LNCaP clone FGC (cell line): Measurements from ENCODE around the gene KRT79.
"Not testable (repeated sequence)": the region's sequence is repeated elsewhere in the genome, so short reads cannot be mapped to it uniquely, and the experiment has no call there.

Source experiments
- DNase-seq: peaks from one replicate; pipeline ENCODE4 v3.0.0-alpha.2; 2011; ENCODE audit warnings: low read depth
- H3K4me3 ChIP-seq: 2 replicates; pipeline ENCODE4 v1.5.1; 2011; ENCODE audit warnings: mild to moderate bottlenecking, low read depth, low read length, control low read depth
- TF ChIP-seq, protein P1 (sequence below): IDR thresholded peaks from 2 replicates; pipeline ENCODE4 v1.5.1; 2012; ENCODE audit warnings: mild to moderate bottlenecking; ENCODE audit not compliant: control insufficient read depth, insufficient read depth; ENCODE audit errors: extremely low read depth

Gene KRT79

DNA sequence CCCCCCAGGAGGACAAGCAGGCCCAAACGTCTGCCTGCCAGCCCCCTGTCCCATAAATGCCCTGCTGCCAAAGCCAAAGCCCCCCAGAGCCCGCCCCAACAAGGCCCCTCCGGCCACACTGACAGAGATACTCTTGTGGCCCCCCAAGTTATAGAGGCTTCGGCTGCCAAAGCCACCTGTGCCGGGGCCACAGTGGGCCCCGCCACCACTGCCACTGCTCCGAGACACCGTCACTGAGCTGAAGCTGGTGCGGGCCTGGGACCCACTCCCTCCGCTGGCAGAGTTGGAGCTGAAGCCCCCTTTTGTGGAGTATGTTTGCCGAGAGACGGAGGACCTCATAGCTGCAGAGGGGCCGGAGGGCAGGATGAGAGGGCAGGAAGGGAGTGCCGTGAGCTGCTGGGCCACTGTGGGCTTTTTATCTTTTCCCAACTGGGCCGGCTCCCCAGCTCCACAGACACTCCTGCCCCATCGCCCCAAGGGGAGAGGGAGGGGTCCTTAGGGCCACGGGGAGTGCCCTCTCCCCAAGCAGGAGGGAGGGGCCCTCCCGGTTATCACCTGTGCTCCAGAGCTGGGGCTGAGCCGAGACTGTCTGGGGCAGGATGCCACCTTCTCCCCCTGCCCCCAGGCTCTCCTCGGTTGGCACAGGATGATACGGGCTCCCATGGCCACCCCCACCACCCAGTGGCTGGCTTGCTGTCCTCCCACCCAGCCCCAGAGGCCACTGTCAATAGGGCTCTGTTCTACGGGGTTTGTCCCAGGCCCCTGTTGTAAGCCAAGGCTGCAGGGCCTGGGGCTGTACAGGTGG lies at the start of gene KRT79:
Gene KRT79 (minus strand): TSS at position 390 of the 805 bp plus-strand sequence. CDS start 51 bp downstream, at position 339.
- no peak for DNase-seq
- TF ChIP-seq, protein P1, sequence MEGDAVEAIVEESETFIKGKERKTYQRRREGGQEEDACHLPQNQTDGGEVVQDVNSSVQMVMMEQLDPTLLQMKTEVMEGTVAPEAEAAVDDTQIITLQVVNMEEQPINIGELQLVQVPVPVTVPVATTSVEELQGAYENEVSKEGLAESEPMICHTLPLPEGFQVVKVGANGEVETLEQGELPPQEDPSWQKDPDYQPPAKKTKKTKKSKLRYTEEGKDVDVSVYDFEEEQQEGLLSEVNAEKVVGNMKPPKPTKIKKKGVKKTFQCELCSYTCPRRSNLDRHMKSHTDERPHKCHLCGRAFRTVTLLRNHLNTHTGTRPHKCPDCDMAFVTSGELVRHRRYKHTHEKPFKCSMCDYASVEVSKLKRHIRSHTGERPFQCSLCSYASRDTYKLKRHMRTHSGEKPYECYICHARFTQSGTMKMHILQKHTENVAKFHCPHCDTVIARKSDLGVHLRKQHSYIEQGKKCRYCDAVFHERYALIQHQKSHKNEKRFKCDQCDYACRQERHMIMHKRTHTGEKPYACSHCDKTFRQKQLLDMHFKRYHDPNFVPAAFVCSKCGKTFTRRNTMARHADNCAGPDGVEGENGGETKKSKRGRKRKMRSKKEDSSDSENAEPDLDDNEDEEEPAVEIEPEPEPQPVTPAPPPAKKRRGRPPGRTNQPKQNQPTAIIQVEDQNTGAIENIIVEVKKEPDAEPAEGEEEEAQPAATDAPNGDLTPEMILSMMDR = no peak
- no peak within 1 kb of the TSS for H3K4me3 ChIP-seq

DNA sequence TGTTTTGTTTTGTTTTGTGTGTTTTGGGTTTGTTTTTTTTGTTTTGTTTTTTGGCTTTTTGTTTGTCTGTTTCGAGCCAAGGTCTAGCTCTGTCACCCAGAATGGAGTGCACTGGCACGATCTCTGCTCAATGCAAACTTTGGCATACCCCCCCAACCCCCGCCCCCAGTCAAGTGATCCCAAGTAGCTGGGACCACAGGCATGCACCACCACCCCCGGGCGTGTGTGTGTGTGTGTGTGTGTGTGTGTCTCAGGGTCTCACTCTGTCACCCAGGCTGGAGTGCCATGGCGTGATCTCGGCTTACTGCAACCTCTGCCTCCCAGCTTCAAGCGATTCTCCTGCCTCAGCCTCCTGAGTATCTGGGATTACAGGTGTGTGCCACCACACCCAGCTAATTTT lies 46.4 kb upstream of the KRT79 start:
- not testable (repeated sequence) for H3K4me3 ChIP-seq, DNase-seq

- TF ChIP-seq, protein P1 = peak; percentile 98
- peak; percentile 61 for DNase-seq
- no peak overlapping the region for H3K4me3 ChIP-seq
These were observed 45.6 kb upstream of the KRT79 start for GRCh38 chr12:52879394-52880351.

- H3K4me3 ChIP-seq = no peak overlapping the region
These were observed 44.6 kb upstream of the KRT79 start for GRCh38 chr12:52878507-52879393.

GRCh38 chr12:52877242-52877641 lies 43.1 kb upstream of the KRT79 start:
- TF ChIP-seq, protein P1 = no peak
- DNase-seq = no peak
- no peak overlapping the region for H3K4me3 ChIP-seq

More at GRCh38 chr12:52878507-52879393, 44.6 kb upstream of the KRT79 start:
- TF ChIP-seq, protein P1 = no peak
- no peak for DNase-seq

GRCh38 chr12:52876372-52876771 lies 42.3 kb upstream of the KRT79 start:
- DNase-seq = no peak
- H3K4me3 ChIP-seq = no peak overlapping the region
- TF ChIP-seq, protein P1 = no peak
